ENCODE results near the gene PSMC5. TPM values are rescaled to one million over a fixed set of nuclear protein-coding genes. Genes with fewer than 3 reads are reported as not detected.
A peak's percentile ranks its signal among the peaks of the same experiment; 100 is the strongest.

Gene PSMC5
- total RNA-seq (2014; rRNA removed; shearing (Covaris generic)) (93.1 and 105 TPM in 2 replicates), polyA plus RNA-seq (2016; fragmentation: Nextera tagmentation; extraction: Ambion mirVana) (186 and 199 TPM in 2 replicates)
- long read RNA-seq, transcript PSMC5-203 (12 exons, 1,680 nt) = minor isoform, 12 of 325 reads
- long read RNA-seq, transcript PSMC5-201 (12 exons, 1,579 nt) = major isoform, 286 of 325 reads
- long read RNA-seq, partial matches to known transcripts = 4 of 325 reads
- long read RNA-seq, other reads (novel, unspliced or antisense) = 19 of 325 reads

GRCh38 chr17:63827002-63827800 lies at the start of gene PSMC5, which contains the start of gene FTSJ3:
TSS of gene PSMC5 (plus strand) at chr17:63827431. CDS start at chr17:63827491, 60 bp downstream.
TSS of gene FTSJ3 (minus strand) at chr17:63827663. CDS start at chr17:63826902, 761 bp downstream.
- Histone ChIP-seq H3K9me2 (ENCODE audit: insufficient read depth) (no peaks in the 10 kb centered on the region), H3K27me3 (ENCODE audit: insufficient read depth) (no peaks in the 10 kb centered on the region), H3K4me1 (ENCODE audit: insufficient read depth) (peaks cover 6% of the 10 kb centered on the region; the same call in 1 of the 2 replicates), H3K4me3 (peak within 1 kb of the TSS; percentile 84), H3K27ac (ENCODE audit: low read depth) (peak within 1 kb of the TSS; percentile 85), H4K20me1 (replicated peaks; ENCODE audit: insufficient read depth) (peaks cover 39% of the 10 kb centered on the region), H2AFZ (peak within 1 kb of the TSS; percentile 33), H3K4me2 (peak within 1 kb of the TSS; percentile 99), H3F3A (replicated peaks; ENCODE audit: low read depth) (peaks cover 11% of the 10 kb centered on the region; the same call in 1 of the 2 replicates), H3K36me3 (ENCODE audit: insufficient read depth) (peaks cover 70% of the 10 kb centered on the region), H3K79me2 (replicated peaks; ENCODE audit: insufficient read depth) (peaks cover 39% of the 10 kb centered on the region)
- Mint-ChIP-seq H3K4me3 (peak within 1 kb of the TSS; percentile 100), H3K9me3 (no peaks in the 10 kb centered on the region; the same call in 2 of the 3 replicates), H3K4me1 (peaks cover 20% of the 10 kb centered on the region), H3K27ac (peak within 1 kb of the TSS; percentile 100), H3K27me3 (ENCODE audit: insufficient read depth, low read depth, poor library complexity) (peaks cover 16% of the 10 kb centered on the region), H3K36me3 (ENCODE audit: low read depth) (peaks cover 98% of the 10 kb centered on the region)
- peak; percentile 94 for TF ChIP-seq ETS1 (IDR thresholded peaks at IDR 0.05)
- TF ChIP-seq CREB1 (CRISPR knock-in tag; IDR thresholded peaks at IDR 0.05; ENCODE audit: low read depth) = peak; percentile 72
- TF ChIP-seq CTCF (conservative IDR thresholded peaks at IDR 0.05; ENCODE audit: low read depth in 2 of 2) = peak; percentile 41 to 59
- no peak for TF ChIP-seq ZNF462 (CRISPR knock-in tag; IDR thresholded peaks at IDR 0.05)
- no peak for TF ChIP-seq NANOG (IDR thresholded peaks at IDR 0.05; ENCODE audit: borderline replicate concordance)
- peak; percentile 88 for TF ChIP-seq POLR2AphosphoS5 (IDR thresholded peaks at IDR 0.05; ENCODE audit: low read depth)
- TF ChIP-seq REST (IDR thresholded peaks at IDR 0.05; ENCODE audit: unreplicated experiment) = no peak
- ATAC-seq (peak; percentile 90), DNase-seq (ENCODE audit: low spot score) (peak; percentile 96)
